ENCODE measurements around the gene OR2M2.

The OR2M2 gene

GRCh38 chr1:248174521-248174920, at the start of gene OR2M2:
Gene OR2M2, plus strand, starts transcription at chr1:248174821. Its CDS starts 5,165 bp downstream, at chr1:248179986.
- DNase-seq = no peak

GRCh38 chr1:248127653-248128052, 47.0 kb upstream of the OR2M2 start:
- DNase-seq = no peak

GRCh38 chr1:248136811-248137210, 37.8 kb upstream of the OR2M2 start:
- DNase-seq = no peak

GRCh38 chr1:248140846-248141245, 33.8 kb upstream of the OR2M2 start:
- no peak for DNase-seq

- DNase-seq = no peak
These were observed 31.3 kb upstream of the OR2M2 start for GRCh38 chr1:248143311-248143710.

- DNase-seq = no peak
These were observed 30.0 kb upstream of the OR2M2 start, which contains the start of gene OR2M5 for GRCh38 chr1:248144513-248145198. Gene OR2M5, plus strand, starts transcription at chr1:248145148. Its CDS starts 0 bp downstream, at chr1:248145148.

GRCh38 chr1:248152056-248152827, 22.4 kb upstream of the OR2M2 start:
- DNase-seq = no peak

- DNase-seq = no peak
These were observed 18.7 kb upstream of the OR2M2 start for GRCh38 chr1:248155927-248156326.

- DNase-seq = no peak
These were observed 15.9 kb upstream of the OR2M2 start for GRCh38 chr1:248158758-248159157.

- DNase-seq = no peak
These were observed 10.6 kb upstream of the OR2M2 start for GRCh38 chr1:248164031-248164430.

- no peak for DNase-seq
These were observed 9.4 kb upstream of the OR2M2 start for GRCh38 chr1:248165186-248165585.

GRCh38 chr1:248183996-248184395, 9.4 kb downstream of the OR2M2 start:
- no peak for DNase-seq

GRCh38 chr1:248187363-248187762, 12.7 kb downstream of the OR2M2 start:
- DNase-seq = no peak

- DNase-seq = no peak
These were observed 14.4 kb downstream of the OR2M2 start for GRCh38 chr1:248189026-248189425.

GRCh38 chr1:248194117-248194516, 19.5 kb downstream of the OR2M2 start:
- DNase-seq = no peak

- DNase-seq = no peak
These were observed 22.3 kb downstream of the OR2M2 start, which contains the start of gene OR2M3 for GRCh38 chr1:248196965-248197364. Gene OR2M3, plus strand, starts transcription at chr1:248197265. Its CDS starts 5,803 bp downstream, at chr1:248203068.

- DNase-seq = no peak
These were observed 41.3 kb downstream of the OR2M2 start for GRCh38 chr1:248215880-248216279.

GRCh38 chr1:248225537-248225936, 50.9 kb downstream of the OR2M2 start:
- DNase-seq = no peak

GRCh38 chr1:248229360-248229908, 54.8 kb downstream of the OR2M2 start:
- DNase-seq = no peak
